Transverse colon (tissue), 4 donors: Measurements from ENCODE around the gene ANKRD44. TPM values are rescaled to one million over a fixed set of nuclear protein-coding genes. Genes with fewer than 3 reads are reported as not detected.

Experiments used
- DNase-seq: peaks from one replicate; pipeline ENCODE4 v3.0.0-alpha.2; 2019
- H3K27ac ChIP-seq, 4 donors: fragments of 200-600 bp; sonication (generic); 2 replicates each; pipeline ENCODE4 v1.5.1; 2016 to 2018; ENCODE audit warnings: inconsistent platforms in 4 of 4
- H3K27me3 ChIP-seq: fragments of 200-600 bp; sonication (generic); 2 replicates; pipeline ENCODE4 v1.5.1; 2017; ENCODE audit warnings: inconsistent platforms
- H3K36me3 ChIP-seq, 4 donors: fragments of 200-600 bp; sonication (generic); 2 replicates each; pipeline ENCODE4 v1.5.1; 2017 to 2019; ENCODE audit warnings: inconsistent platforms in 4 of 4
- H3K4me1 ChIP-seq, 4 donors: fragments of 200-600 bp; sonication (generic); 2 replicates each; pipeline ENCODE4 v1.5.1; 2017 to 2020; ENCODE audit warnings: inconsistent platforms in 4 of 4
- H3K4me3 ChIP-seq, 4 donors: fragments of 200-600 bp; sonication (generic); 1 replicate in 1 of 4; 2 replicates in 3 of 4; pipeline versions ENCODE4 v1.5.1 to v1.6.1; 2017 to 2019; ENCODE audit warnings: inconsistent platforms in 4 of 4
- H3K9me3 ChIP-seq, 2 donors: fragments of 200-600 bp; sonication (generic); 2 replicates each; pipeline ENCODE4 v1.5.1; 2017 to 2019; ENCODE audit warnings: inconsistent platforms in 2 of 2
- CTCF ChIP-seq, 5 experiments: fragments of 200-600 bp in 3 of 5; fragments of 450-650 bp in 2 of 5; sonication (generic) in 3 of 5; IDR thresholded peaks; 1 replicate in 2 of 5; 2 replicates in 3 of 5; pipeline ENCODE4 v1.5.1; 2016 to 2017; ENCODE audit warnings: antibody characterized with exemption in 5 of 5, inconsistent platforms in 3 of 5, mild to moderate bottlenecking in 2 of 5, moderate library complexity in 1 of 5
- EP300 ChIP-seq: sonication (generic); formaldehyde crosslinking; IDR thresholded peaks from one replicate; pipeline ENCODE4 v1.6.1; 2017; ENCODE audit warnings: antibody characterized with exemption, low read depth
- POLR2A ChIP-seq: fragments of 450-650 bp; IDR thresholded peaks from one replicate; pipeline ENCODE4 v1.6.1; 2016; ENCODE audit warnings: antibody characterized with exemption, mild to moderate bottlenecking, moderate library complexity
- POLR2AphosphoS5 ChIP-seq, 3 donors: sonication (generic); formaldehyde crosslinking; IDR thresholded peaks; one replicate each; pipeline ENCODE4 v1.6.1; 2016; ENCODE audit warnings: antibody characterized with exemption in 3 of 3
- WGBS, 2 donors: methylation state at CpG; one replicate each; pipeline ENCODE4 v1.1.5; 2018; ENCODE audit warnings: low coverage in 1 of 2; 5-methylcytosine and 5-hydroxymethylcytosine counted together
- in situ Hi-C, 4 donors: fragments of 200-750 bp; cut with MboI; loops; one replicate each; pipeline versions ENCODE4 v1.15.0 to v1.15.1; 2017; ENCODE audit warnings: low sequenced_read_pairs in 3 of 4, low pct_ligation_motif_present in 1 of 4, low pct_unique_long_range_greater_than_20kb in 1 of 4
- intact Hi-C: fragments of 100-400 bp; cut with DNase I; formaldehyde crosslinking; loops from one replicate; pipeline ENCODE4 v1.15.1; 2023; ENCODE audit warnings: low total_unique reads
- total RNA-seq, 4 donors: library from RNA; depleted of rRNA; stranded (reverse); fragments of >200 nt; gene quantifications; one replicate each; pipeline ENCODE4 v1.1.0, GENCODE V29; 2016

The ANKRD44 gene
- total RNA-seq, 4 donors from 2014 or later = 13.9 to 46.8 (median 27.5) TPM

DNA sequence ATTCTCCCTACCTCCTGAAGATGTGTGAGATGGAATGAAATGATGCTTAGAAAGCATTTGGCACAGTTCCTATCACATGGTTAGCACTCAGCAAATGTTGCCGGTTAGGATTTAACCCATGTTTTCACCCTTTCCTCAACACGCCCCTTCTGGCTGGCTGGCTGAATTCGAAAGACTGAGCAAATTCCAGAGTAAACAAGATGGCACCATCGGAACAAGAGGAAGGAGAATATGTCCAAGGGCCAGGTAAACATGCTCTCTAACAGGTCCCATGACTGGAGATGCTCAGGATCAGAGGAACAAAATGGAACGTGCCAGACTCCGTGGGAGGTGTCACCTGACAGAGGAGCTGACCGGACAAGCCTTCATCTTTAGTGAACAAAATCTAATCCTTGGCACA lies 145.6 kb downstream of the ANKRD44 start:
- 79 to 88% methylated on average over 5 to 7 of the region's 7 CpGs for WGBS, 2 donors
- no peak overlapping the region for H3K27ac ChIP-seq
- H3K9me3 ChIP-seq = no peaks in the 10 kb centered on the region
- intact Hi-C loops (no loop called here), in situ Hi-C loops (loop anchor here in 1 of 4 donors (10.0 kb wide), 1 partner anchor 50 kb away; no protein-coding TSS in a partner anchor)
- DNase-seq = no peak
- no peak for TF ChIP-seq POLR2A
- TF ChIP-seq CTCF (IDR thresholded peaks at IDR 0.05) = no peak
- no peak for TF ChIP-seq POLR2AphosphoS5 (IDR thresholded peaks at IDR 0.05)
- TF ChIP-seq EP300 = no peak
- peaks cover 0 to 12% (median 2%) of the 10 kb centered on the region in 4 donors for H3K4me1 ChIP-seq
- H3K4me3 ChIP-seq = no peak overlapping the region
- H3K27me3 ChIP-seq = no peaks in the 10 kb centered on the region
- H3K36me3 ChIP-seq = no peaks in the 10 kb centered on the region

- WGBS, 2 donors = 79 to 100% methylated on average over 3 to 37 of the region's 39 CpGs
Observed at GRCh38 chr2:197164141-197164754, 146.3 kb downstream of the ANKRD44 start.

GRCh38 chr2:197163712-197164140 lies 146.9 kb downstream of the ANKRD44 start:
- Histone ChIP-seq H3K4me1 (peaks cover 0 to 19% (median 3%) of the 10 kb centered on the region in 4 donors), H3K9me3 (no peaks in the 10 kb centered on the region), H3K27ac (no peak overlapping the region), H3K36me3 (no peaks in the 10 kb centered on the region), H3K4me3 (no peak overlapping the region), H3K27me3 (no peaks in the 10 kb centered on the region)
- 98% methylated on average over 17 of the region's 17 CpGs; no CpG with 5 or more reads in 1 of the 2 donors for WGBS, 2 donors
- DNase-seq = no peak
- TF ChIP-seq EP300 = no peak
- no peak for TF ChIP-seq CTCF (IDR thresholded peaks at IDR 0.05)
- TF ChIP-seq POLR2A = no peak
- no peak for TF ChIP-seq POLR2AphosphoS5 (IDR thresholded peaks at IDR 0.05)
- intact Hi-C loops (no loop called here), in situ Hi-C loops (loop anchor here in 1 of 4 donors (10.0 kb wide), 1 partner anchor 49 kb away; no protein-coding TSS in a partner anchor)

More at GRCh38 chr2:197164141-197164754, 146.3 kb downstream of the ANKRD44 start:
- no peaks in the 10 kb centered on the region for H3K36me3 ChIP-seq
- no peak for TF ChIP-seq EP300
- TF ChIP-seq POLR2A = no peak
- no peak for TF ChIP-seq CTCF (IDR thresholded peaks at IDR 0.05)
- no peak for TF ChIP-seq POLR2AphosphoS5 (IDR thresholded peaks at IDR 0.05)
- in situ Hi-C loops = loop anchor here in 1 of 4 donors (10.0 kb wide), 1 partner anchor 49 kb away; no protein-coding TSS in a partner anchor
- H3K4me3 ChIP-seq = peak overlapping the region in 3 of 4 donors; percentile 12 to 37 (median 19)
- intact Hi-C loops = no loop called here
- H3K27ac ChIP-seq = no peak overlapping the region
- H3K9me3 ChIP-seq = no peaks in the 10 kb centered on the region
- peaks cover 0 to 14% (median 2%) of the 10 kb centered on the region in 4 donors for H3K4me1 ChIP-seq
- DNase-seq = no peak
- H3K27me3 ChIP-seq = no peaks in the 10 kb centered on the region

GRCh38 chr2:197161774-197162173 lies 148.8 kb downstream of the ANKRD44 start:
- no peak for TF ChIP-seq POLR2AphosphoS5 (IDR thresholded peaks at IDR 0.05)
- no peak for TF ChIP-seq CTCF (IDR thresholded peaks at IDR 0.05)
- TF ChIP-seq EP300 = no peak
- in situ Hi-C loops = loop anchor here in 1 of 4 donors (10.0 kb wide), 1 partner anchor 47 kb away; no protein-coding TSS in a partner anchor
- H3K36me3 ChIP-seq = no peaks in the 10 kb centered on the region
- H3K4me3 ChIP-seq = no peak overlapping the region
- no peak for DNase-seq
- intact Hi-C loops = no loop called here
- no peak overlapping the region for H3K27ac ChIP-seq
- peaks cover 4 to 30% (median 5%) of the 10 kb centered on the region in 4 donors for H3K4me1 ChIP-seq
- no peaks in the 10 kb centered on the region for H3K9me3 ChIP-seq
- 82 to 90% methylated on average over 5 of the region's 5 CpGs for WGBS, 2 donors
- no peaks in the 10 kb centered on the region for H3K27me3 ChIP-seq
